ENCODE data around the gene KLHL13.
"Not testable (repeated sequence)": the region's sequence is repeated elsewhere in the genome, so short reads cannot be mapped to it uniquely, and the experiment has no call there.

KLHL13 gene

GRCh38 chrX:117987373-117987772, 129.2 kb downstream of the KLHL13 start:
- no peak for DNase-seq

GRCh38 chrX:117985241-117985640, 131.4 kb downstream of the KLHL13 start:
- DNase-seq = no peak

GRCh38 chrX:117982694-117983392, 133.8 kb downstream of the KLHL13 start:
- no peak for DNase-seq

GRCh38 chrX:117978402-117978801, 138.2 kb downstream of the KLHL13 start:
- DNase-seq = no peak

GRCh38 chrX:117977526-117977925, 139.1 kb downstream of the KLHL13 start:
- no peak for DNase-seq

GRCh38 chrX:117973110-117973807, 143.4 kb downstream of the KLHL13 start:
- DNase-seq = no peak

- DNase-seq = peak; percentile 3
Measured at GRCh38 chrX:117972711-117973109, 143.9 kb downstream of the KLHL13 start.

- DNase-seq = no peak
Measured at GRCh38 chrX:117969782-117970181, 146.8 kb downstream of the KLHL13 start.

GRCh38 chrX:117969328-117969727, 147.3 kb downstream of the KLHL13 start:
- DNase-seq = peak; percentile 4

GRCh38 chrX:117959045-117959444, 157.6 kb downstream of the KLHL13 start:
- DNase-seq = no peak

- no peak for DNase-seq
Measured at GRCh38 chrX:117957128-117957527, 159.5 kb downstream of the KLHL13 start.

- not testable (repeated sequence) for DNase-seq
Measured at GRCh38 chrX:117939296-117939695, 177.3 kb downstream of the KLHL13 start.

GRCh38 chrX:117936118-117936517, 180.5 kb downstream of the KLHL13 start:
- no peak for DNase-seq

GRCh38 chrX:117930116-117930515, 186.5 kb downstream of the KLHL13 start:
- not testable (repeated sequence) for DNase-seq

- no peak for DNase-seq
Measured at GRCh38 chrX:117919755-117920154, 196.9 kb downstream of the KLHL13 start.

- no peak for DNase-seq
Measured at GRCh38 chrX:117910216-117910615, 206.4 kb downstream of the KLHL13 start.

GRCh38 chrX:117898226-117898625, 218.4 kb downstream of the KLHL13 start:
- DNase-seq = no peak

GRCh38 chrX:117895418-117895817, 221.2 kb downstream of the KLHL13 start:
- no peak for DNase-seq

GRCh38 chrX:117892469-117892868, 224.1 kb downstream of the KLHL13 start:
- no peak for DNase-seq

GRCh38 chrX:117871796-117872195, 244.8 kb downstream of the KLHL13 start:
- no peak for DNase-seq

- no peak for DNase-seq
Measured at GRCh38 chrX:117860517-117860916, 256.1 kb downstream of the KLHL13 start.

- DNase-seq = no peak
Measured at GRCh38 chrX:117854806-117855205, 261.8 kb downstream of the KLHL13 start.

GRCh38 chrX:117851025-117851424, 265.6 kb downstream of the KLHL13 start:
- no peak for DNase-seq

Measured in DMS153 (cell line).